8988T (cell line): ENCODE data around the gene UBASH3B.
A peak's percentile ranks its signal among the peaks of the same experiment; 100 is the strongest.

ENCODE experiments used
- DNase-seq: peaks from one replicate; pipeline ENCODE4 v3.0.0; 2011

The UBASH3B gene

DNA sequence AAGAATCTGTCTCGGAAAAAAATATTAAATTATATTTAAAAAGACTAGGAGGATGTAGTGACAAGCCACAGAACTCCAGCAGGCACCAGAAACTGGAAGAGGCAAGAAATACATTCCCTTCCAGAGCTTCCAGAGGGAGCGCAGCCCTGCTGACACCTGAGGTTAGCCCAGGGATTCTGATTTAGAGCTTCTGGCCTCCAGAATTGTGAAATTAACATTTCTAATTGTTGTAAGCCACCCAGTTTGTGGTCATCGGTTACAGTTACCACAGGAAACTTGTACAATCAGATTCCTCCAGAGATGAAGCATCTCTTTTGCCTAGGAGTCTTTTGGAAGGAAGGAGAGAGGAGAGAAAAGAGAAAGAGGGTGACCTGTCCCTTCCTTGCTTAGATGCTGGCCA, 6.4 kb upstream of the UBASH3B start:
- no peak for DNase-seq

- DNase-seq = no peak
These were observed 4.9 kb upstream of the UBASH3B start for GRCh38 chr11:122650619-122651018.

- no peak for DNase-seq
These were observed 3.0 kb upstream of the UBASH3B start for GRCh38 chr11:122652495-122652894.

DNA sequence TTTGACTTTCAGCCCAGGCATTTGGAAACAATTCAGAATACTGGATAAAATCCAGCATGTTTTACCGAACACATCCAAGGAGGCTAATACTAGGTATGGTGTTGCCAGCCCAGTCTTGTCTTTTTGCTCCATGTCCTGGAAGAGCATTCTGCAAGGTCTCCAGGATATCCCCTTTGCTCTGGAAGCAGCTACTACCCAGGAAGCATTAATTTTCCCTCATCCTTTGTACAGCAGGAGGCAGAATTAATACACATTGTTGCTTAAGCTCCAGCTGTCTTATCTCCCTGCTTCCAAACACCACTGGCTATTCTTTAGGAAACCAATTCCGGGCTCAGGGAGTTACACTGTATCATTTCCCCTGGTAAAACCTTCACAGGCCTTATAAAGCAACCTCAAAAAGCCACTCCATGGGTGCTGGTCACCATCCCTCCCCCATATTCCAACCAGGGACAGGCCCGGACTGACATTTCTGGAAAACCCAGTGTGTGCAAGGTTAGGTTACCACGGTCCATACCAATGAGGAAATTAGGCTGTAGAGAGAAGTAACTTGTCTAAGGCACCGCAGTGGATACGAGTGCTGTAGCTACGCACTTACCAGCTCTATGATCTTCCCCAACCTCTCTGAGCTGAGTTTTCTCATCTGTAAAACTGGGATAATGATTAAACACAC, 1.5 kb upstream of the UBASH3B start:
- no peak for DNase-seq

GRCh38 chr11:122656073-122656630, 630 bp downstream of the UBASH3B start:
- peak; percentile 70 for DNase-seq

GRCh38 chr11:122656631-122657101, 1.1 kb downstream of the UBASH3B start:
- peak; percentile 53 for DNase-seq

DNA sequence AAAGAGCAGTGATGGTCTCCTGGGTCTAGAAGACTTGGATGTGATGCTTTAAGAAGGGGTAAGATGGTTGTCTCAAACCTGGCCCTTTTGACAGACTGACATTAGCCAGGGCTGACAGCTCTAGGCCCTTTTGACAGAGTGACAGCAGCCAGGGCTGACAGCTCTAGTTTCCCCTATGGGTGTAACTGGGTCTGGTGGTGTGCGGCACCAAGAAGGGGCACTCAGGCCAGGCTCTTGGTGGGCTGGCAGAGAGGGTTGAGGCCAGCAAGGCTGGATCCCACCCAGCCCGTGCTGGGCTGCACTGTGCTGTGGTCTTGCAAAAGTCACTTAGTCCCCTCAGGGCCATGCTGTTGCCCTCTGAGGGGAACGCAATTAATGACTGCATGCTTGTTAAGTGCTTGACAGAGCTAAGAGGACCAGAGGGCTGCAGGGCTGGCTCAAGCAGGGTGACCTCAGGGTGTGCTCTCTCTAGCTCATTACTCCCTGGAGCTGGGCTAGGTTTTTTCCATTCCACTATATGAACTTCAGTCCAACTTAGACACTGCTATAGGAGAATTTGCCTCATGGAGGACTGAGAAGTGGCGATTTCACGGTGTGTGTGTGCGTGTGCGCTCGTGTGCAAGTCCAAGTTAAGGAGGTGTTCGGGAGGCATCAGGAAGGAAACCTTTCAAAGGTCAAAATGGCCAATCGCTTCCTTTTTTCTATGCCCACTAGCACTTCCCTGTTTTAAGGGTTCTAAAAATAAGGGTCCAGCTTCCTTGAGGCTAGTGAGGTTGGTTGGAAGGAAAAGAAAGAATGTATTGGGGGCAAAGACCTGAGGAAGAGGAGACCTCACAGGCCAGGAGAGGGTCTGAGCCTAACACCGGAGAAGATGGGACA, 4.4 kb downstream of the UBASH3B start:
- DNase-seq = no peak

DNA sequence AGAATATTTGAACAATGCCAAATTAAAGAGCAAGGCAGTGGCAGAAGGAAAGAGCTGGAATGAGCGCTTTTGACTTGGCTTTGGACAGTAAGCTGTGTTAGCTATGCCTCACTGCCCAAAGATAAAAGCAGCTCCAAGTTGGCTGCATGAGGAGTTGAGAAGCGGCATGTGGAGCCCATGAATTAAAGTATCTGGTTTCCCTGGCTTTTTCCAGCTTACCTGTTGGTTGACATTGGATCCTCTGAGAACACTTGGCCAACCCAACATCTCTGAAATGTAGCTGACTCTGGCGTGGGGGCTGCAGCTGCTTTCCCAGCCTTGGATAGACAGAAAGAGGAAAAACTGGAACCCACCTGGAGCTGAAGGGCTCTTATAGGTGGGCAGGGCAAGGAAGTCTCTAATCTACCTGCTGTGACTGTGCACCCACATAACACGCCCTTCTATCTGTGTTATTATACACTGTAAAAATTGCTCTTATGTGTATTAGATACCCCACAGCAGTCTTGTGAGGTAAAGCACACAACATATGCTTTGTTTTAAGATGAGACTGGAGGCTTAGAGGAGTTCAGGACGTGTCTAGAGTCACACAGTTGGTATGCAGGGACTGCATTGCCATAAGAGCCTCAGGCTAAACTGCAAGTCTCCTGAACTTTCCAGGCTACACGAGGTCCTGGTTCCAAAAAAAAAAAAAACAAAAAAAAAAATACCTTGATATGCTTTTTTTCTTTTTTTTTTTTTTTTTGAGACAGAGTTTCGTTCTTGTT, 5.8 kb downstream of the UBASH3B start:
- DNase-seq = no peak

DNA sequence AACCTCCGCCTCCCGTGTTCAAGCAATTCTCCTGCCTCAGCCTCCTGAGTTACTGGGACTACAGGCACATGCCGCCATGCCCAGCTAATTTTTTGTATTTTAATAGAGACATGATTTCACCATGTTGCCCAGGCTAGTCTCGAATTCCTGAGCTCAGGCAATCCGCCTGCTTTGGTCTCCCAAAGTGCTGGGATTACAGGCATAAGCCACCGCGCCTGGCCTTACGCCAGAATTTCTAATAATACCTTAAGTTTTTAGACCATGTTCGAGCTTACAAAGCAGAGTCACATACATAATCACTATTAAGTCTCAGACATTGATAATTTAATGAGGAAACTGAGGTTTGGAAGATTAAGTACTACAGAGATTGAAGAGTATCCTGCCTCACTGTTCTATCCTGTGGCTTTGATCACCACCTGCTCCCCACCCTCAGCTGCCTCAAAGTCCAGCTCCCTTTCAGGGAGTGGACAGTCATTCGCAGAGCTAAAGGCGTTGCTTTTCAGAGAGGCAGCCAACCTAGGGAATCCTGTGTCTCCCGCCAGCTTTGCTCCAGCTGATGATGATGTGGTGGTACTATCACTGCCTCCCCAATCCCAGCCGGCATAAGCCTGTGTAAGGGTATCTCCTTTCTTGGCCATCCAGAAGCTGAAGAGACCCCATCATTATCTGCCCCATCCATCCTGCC, 7.7 kb downstream of the UBASH3B start:
- DNase-seq = no peak

GRCh38 chr11:122663764-122664163, 8.2 kb downstream of the UBASH3B start:
- DNase-seq = no peak

GRCh38 chr11:122664188-122664587, 8.7 kb downstream of the UBASH3B start:
- DNase-seq = no peak

- no peak for DNase-seq
These were observed 10.3 kb downstream of the UBASH3B start for GRCh38 chr11:122665861-122666260.

GRCh38 chr11:122666743-122667142, 11.2 kb downstream of the UBASH3B start:
- no peak for DNase-seq

DNA sequence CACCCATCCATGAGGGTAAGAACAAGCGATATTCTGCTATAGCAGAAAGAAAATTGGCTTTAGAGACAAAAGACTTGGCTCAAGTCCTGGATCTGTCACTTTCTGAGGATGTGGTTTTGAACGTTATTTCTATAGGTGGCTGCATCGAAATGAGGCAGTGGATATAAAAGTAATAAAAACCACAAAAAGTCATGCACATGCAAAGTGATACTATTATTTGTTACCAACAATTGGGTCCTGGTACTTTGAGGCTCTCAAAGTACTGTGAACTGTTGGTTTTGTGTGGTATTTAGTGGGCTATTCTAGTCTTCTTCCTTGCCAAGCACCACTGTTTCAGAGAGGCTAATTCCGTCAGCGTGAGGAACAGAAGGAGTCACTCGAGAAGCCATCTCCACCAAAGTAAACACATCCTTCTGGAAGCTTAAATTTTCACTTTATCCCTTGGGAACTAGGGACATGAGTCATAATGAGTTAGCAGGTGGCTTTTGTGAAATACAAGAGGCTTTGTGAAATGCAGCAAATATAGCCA, 13.1 kb downstream of the UBASH3B start:
- DNase-seq = no peak

GRCh38 chr11:122670131-122670530, 14.6 kb downstream of the UBASH3B start:
- DNase-seq = no peak

DNA sequence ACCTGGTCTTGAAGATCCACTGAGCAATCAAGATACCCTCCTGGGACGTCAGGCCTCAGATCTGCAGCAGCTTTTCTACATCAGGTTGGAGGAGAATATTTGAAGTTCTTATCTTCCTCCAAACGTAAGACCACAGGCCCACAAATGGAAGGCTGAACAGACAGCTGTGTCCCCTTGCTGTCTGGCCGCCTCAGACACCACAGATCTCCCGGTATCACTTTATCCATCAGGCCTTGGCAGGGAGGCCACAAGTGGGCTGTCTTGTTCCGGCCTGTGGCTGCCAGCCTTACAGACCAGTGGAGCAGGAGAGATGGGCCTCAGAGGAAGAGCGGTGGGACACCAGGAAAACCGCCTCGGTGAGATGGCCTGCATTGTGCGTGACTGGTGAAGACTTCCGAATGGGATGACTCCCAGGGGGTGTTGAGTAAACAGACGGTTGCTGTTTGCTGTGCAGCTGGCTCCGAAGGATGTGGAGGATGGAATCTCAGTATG, 15.9 kb downstream of the UBASH3B start:
- no peak for DNase-seq

GRCh38 chr11:122672892-122673291, 17.4 kb downstream of the UBASH3B start:
- DNase-seq = no peak

- no peak for DNase-seq
These were observed 18.2 kb downstream of the UBASH3B start for GRCh38 chr11:122673701-122674100.

GRCh38 chr11:122676638-122677037, 21.1 kb downstream of the UBASH3B start:
- no peak for DNase-seq

DNA sequence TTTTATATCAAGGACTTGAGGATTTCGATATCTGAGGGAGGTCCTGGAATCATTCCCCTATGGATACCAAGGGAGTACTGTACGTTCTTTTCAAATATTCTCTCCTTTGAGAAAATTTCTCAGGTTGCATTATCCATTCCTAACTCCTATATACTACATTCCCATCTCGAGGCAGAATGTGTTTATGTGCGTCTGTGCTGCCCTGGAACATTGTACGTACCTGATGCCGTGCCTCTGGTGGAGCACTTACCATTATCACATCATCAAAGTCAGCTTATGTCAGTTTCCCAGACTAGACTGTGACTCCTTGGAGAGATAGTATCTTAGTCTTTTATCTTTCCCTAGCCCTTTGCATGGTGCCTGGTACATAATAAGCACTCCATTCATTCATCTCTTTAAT, 21.7 kb downstream of the UBASH3B start:
- no peak for DNase-seq

GRCh38 chr11:122678406-122678805, 22.9 kb downstream of the UBASH3B start:
- DNase-seq = no peak

- no peak for DNase-seq
These were observed 23.9 kb downstream of the UBASH3B start for GRCh38 chr11:122679466-122679865.
